K562 (cell line): ENCODE results near the gene ORMDL1.

Experiments
- HMGN3 ChIP-seq: IDR thresholded peaks from 2 replicates; pipeline ENCODE4 v1.6.1; 2011; ENCODE audit warnings: borderline replicate concordance, low read depth, mild to moderate bottlenecking, mixed read lengths, low read length; ENCODE audit not compliant: insufficient read length; ENCODE audit errors: extremely low read depth
- SMAD4 ChIP-seq: fragments of 250-450 bp; sonication (Bioruptor Pico); conservative IDR thresholded peaks from 2 replicates; pipeline ENCODE4 v1.8.0; 2021; ENCODE audit warnings: inconsistent platforms, mild to moderate bottlenecking, moderate library complexity
- STAT5A ChIP-seq: IDR thresholded peaks from 2 replicates; pipeline ENCODE4 v1.6.1; 2012; ENCODE audit warnings: low read length, inconsistent platforms, borderline replicate concordance
- TF ChIP-seq, protein P1 (sequence below): sonication (generic); formaldehyde crosslinking; IDR thresholded peaks from 2 replicates; pipeline ENCODE4 v1.8.1; 2023; ENCODE audit warnings: mild to moderate bottlenecking, missing genetic modification reagents
- TF ChIP-seq, protein P2 (sequence below): fragments of 250-450 bp; sonication (Bioruptor Pico); IDR thresholded peaks from 2 replicates; pipeline ENCODE4 v1.8.0; 2021; ENCODE audit warnings: moderate library complexity, mild to moderate bottlenecking, inconsistent platforms
- TF ChIP-seq, protein P3 (sequence below), 2 experiments: IDR thresholded peaks; 2 replicates each; pipeline ENCODE4 v1.6.1; 2012; ENCODE audit warnings: improper control_type of control experiment in 2 of 2, low read depth in 2 of 2, low read length in 2 of 2, borderline replicate concordance in 1 of 2

DNA sequence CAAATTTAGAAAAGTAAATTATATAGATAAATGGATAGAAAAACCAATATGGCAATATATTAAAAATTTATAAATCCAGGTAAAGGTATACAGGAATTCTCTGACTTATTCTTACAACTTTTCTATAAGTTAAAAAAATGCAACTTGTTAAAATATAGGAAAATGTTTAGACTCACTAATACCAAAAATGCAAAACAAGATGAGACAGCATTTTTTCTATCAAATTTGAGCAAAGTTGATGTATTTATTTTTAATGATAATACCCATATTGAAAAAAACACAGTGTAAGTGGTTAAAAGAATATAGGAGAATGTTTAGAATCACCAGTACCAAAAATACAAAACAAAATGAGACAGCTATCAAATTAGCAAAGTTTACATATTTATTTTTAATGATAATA lies 57.3 kb downstream of the ORMDL1 start:
- TF ChIP-seq STAT5A (no peak), HMGN3 (no peak), SMAD4 (no peak)
- TF ChIP-seq, protein P1, sequence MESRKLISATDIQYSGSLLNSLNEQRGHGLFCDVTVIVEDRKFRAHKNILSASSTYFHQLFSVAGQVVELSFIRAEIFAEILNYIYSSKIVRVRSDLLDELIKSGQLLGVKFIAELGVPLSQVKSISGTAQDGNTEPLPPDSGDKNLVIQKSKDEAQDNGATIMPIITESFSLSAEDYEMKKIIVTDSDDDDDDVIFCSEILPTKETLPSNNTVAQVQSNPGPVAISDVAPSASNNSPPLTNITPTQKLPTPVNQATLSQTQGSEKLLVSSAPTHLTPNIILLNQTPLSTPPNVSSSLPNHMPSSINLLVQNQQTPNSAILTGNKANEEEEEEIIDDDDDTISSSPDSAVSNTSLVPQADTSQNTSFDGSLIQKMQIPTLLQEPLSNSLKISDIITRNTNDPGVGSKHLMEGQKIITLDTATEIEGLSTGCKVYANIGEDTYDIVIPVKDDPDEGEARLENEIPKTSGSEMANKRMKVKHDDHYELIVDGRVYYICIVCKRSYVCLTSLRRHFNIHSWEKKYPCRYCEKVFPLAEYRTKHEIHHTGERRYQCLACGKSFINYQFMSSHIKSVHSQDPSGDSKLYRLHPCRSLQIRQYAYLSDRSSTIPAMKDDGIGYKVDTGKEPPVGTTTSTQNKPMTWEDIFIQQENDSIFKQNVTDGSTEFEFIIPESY (CRISPR knock-in tag) = no peak
- TF ChIP-seq, protein P2, sequence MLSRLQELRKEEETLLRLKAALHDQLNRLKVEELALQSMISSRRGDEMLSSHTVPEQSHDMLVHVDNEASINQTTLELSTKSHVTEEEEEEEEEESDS (CRISPR knock-in tag) = no peak
- TF ChIP-seq, protein P3, sequence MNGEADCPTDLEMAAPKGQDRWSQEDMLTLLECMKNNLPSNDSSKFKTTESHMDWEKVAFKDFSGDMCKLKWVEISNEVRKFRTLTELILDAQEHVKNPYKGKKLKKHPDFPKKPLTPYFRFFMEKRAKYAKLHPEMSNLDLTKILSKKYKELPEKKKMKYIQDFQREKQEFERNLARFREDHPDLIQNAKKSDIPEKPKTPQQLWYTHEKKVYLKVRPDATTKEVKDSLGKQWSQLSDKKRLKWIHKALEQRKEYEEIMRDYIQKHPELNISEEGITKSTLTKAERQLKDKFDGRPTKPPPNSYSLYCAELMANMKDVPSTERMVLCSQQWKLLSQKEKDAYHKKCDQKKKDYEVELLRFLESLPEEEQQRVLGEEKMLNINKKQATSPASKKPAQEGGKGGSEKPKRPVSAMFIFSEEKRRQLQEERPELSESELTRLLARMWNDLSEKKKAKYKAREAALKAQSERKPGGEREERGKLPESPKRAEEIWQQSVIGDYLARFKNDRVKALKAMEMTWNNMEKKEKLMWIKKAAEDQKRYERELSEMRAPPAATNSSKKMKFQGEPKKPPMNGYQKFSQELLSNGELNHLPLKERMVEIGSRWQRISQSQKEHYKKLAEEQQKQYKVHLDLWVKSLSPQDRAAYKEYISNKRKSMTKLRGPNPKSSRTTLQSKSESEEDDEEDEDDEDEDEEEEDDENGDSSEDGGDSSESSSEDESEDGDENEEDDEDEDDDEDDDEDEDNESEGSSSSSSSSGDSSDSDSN (IDR thresholded peaks at IDR 0.05; ENCODE audit: borderline replicate concordance in 1 of 2, low read depth in 2 of 2, low read length in 2 of 2) = no peak
